Gastroesophageal sphincter (tissue), 4 donors: ENCODE measurements around the gene PLS1. TPM values are rescaled to one million over a fixed set of nuclear protein-coding genes. Genes with fewer than 3 reads are reported as not detected.

Source experiments
- ATAC-seq: fragments of 150-250 bp; one replicate; pipeline ENCODE4 v1.9.1; 2016; ENCODE audit warnings: mild to moderate bottlenecking, moderate library complexity
- H3K27ac ChIP-seq, 4 donors: fragments of 200-600 bp; sonication (generic) in 3 of 4; 1 replicate in 3 of 4; 2 replicates in 1 of 4; pipeline ENCODE4 v1.5.1; 2016 to 2019
- H3K27me3 ChIP-seq: fragments of 200-600 bp; sonication (generic); one replicate; pipeline ENCODE4 v1.5.1; 2019
- H3K36me3 ChIP-seq, 2 donors: fragments of 200-600 bp; sonication (generic); one replicate each; pipeline ENCODE4 v1.5.1; 2019; ENCODE audit warnings: control low read depth in 1 of 2
- H3K4me1 ChIP-seq, 3 donors: fragments of 200-600 bp; sonication (generic); 1 replicate in 2 of 3; 2 replicates in 1 of 3; pipeline ENCODE4 v1.5.1; 2016 to 2019; ENCODE audit warnings: control low read depth in 2 of 3
- H3K4me3 ChIP-seq, 2 donors: fragments of 200-600 bp; sonication (generic); one replicate each; pipeline ENCODE4 v1.5.1; 2019; ENCODE audit warnings: mild to moderate bottlenecking in 1 of 2, moderate library complexity in 1 of 2
- H3K9me3 ChIP-seq, 3 donors: fragments of 200-600 bp; sonication (generic); one replicate each; pipeline ENCODE4 v1.5.1; 2017 to 2019; ENCODE audit warnings: control low read depth in 2 of 3
- EP300 ChIP-seq: sonication (generic); formaldehyde crosslinking; IDR thresholded peaks from one replicate; pipeline ENCODE4 v1.6.1; 2017; ENCODE audit warnings: antibody characterized with exemption, mild to moderate bottlenecking
- POLR2A ChIP-seq, 2 donors: fragments of 450-650 bp; IDR thresholded peaks; one replicate each; pipeline ENCODE4 v1.6.1; 2017; ENCODE audit warnings: antibody characterized with exemption in 2 of 2, mild to moderate bottlenecking in 2 of 2, moderate library complexity in 1 of 2
- POLR2AphosphoS5 ChIP-seq: sonication (generic); formaldehyde crosslinking; IDR thresholded peaks from one replicate; pipeline ENCODE4 v1.6.1; 2017; ENCODE audit warnings: antibody characterized with exemption
- WGBS, 2 donors: methylation state at CpG; one replicate each; pipeline ENCODE4 v1.1.5; 2018; ENCODE audit warnings: low coverage in 1 of 2; 5-methylcytosine and 5-hydroxymethylcytosine counted together
- total RNA-seq, 4 donors: library from RNA; depleted of rRNA; stranded (reverse); fragments of >200 nt; gene quantifications; one replicate each; pipeline ENCODE4 v1.1.0, GENCODE V29; 2016
- TF ChIP-seq, protein P1 (sequence below), 4 experiments: fragments of 200-600 bp in 2 of 4; fragments of 450-650 bp in 2 of 4; sonication (generic) in 1 of 4; IDR thresholded peaks; one replicate each; pipeline ENCODE4 v1.5.1; 2017 to 2019; ENCODE audit warnings: antibody characterized with exemption in 4 of 4, mild to moderate bottlenecking in 2 of 4, moderate library complexity in 2 of 4

The PLS1 gene
- total RNA-seq, 4 donors from 2014 or later = 1.2 to 9.0 (median 4.3) TPM

DNA sequence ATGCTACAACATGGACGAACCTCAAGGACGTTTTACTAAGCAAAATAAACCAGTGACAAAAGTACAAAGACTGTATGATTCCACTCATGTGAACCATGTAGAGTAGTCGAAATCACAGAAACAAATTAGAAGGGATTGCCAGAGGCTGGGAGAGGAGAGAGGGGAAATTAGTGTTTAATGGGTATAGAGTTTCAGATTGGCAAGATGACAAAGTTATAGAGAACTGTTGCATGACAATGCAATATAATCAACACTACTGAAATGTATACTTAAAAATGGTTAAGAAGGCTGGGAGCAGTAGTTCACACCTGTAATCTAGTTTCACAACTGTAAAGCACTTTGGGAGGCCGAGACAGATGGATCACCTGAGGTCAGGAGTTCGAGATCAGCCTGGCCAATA lies 36.9 kb downstream of the PLS1 start:
- no peak overlapping the region for H3K4me3 ChIP-seq
- H3K4me1 ChIP-seq = no peaks in the 10 kb centered on the region
- H3K27ac ChIP-seq = no peak overlapping the region
- no peak for ATAC-seq
- no peaks in the 10 kb centered on the region for H3K27me3 ChIP-seq
- H3K36me3 ChIP-seq = no peaks in the 10 kb centered on the region
- H3K9me3 ChIP-seq = no peaks in the 10 kb centered on the region
- 65 to 77% methylated on average over 5 of the region's 5 CpGs for WGBS, 2 donors
- no peak for TF ChIP-seq POLR2AphosphoS5
- TF ChIP-seq, protein P1, sequence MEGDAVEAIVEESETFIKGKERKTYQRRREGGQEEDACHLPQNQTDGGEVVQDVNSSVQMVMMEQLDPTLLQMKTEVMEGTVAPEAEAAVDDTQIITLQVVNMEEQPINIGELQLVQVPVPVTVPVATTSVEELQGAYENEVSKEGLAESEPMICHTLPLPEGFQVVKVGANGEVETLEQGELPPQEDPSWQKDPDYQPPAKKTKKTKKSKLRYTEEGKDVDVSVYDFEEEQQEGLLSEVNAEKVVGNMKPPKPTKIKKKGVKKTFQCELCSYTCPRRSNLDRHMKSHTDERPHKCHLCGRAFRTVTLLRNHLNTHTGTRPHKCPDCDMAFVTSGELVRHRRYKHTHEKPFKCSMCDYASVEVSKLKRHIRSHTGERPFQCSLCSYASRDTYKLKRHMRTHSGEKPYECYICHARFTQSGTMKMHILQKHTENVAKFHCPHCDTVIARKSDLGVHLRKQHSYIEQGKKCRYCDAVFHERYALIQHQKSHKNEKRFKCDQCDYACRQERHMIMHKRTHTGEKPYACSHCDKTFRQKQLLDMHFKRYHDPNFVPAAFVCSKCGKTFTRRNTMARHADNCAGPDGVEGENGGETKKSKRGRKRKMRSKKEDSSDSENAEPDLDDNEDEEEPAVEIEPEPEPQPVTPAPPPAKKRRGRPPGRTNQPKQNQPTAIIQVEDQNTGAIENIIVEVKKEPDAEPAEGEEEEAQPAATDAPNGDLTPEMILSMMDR (IDR thresholded peaks at IDR 0.05) = no peak
- no peak for TF ChIP-seq POLR2A (IDR thresholded peaks at IDR 0.05)
- TF ChIP-seq EP300 = no peak

DNA sequence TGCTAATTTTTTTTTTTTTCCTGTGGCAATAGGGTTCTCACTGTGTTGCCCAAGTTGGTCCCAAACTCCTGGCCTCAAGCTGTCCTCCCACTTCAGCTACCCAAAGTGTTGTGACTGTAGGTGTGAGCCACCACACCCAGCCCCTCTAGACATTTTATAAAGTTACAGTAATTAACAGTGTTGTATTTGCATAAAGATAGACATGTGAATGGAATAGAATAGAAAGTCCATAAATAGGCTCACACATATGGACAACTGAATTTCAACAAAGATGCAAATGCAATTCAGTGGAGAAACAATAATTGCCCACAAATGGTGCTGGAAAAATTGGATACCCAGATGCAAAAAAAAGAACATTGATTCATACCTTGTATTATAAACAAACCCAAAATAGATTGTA lies 39.9 kb downstream of the PLS1 start:
- H3K27me3 ChIP-seq = no peaks in the 10 kb centered on the region
- no peak overlapping the region for H3K27ac ChIP-seq
- no peaks in the 10 kb centered on the region for H3K36me3 ChIP-seq
- no peaks in the 10 kb centered on the region for H3K4me1 ChIP-seq
- H3K4me3 ChIP-seq = no peak overlapping the region
- no peaks in the 10 kb centered on the region for H3K9me3 ChIP-seq
- ATAC-seq = no peak
- no peak for TF ChIP-seq POLR2A (IDR thresholded peaks at IDR 0.05)
- no peak for TF ChIP-seq POLR2AphosphoS5
- no peak for TF ChIP-seq EP300
- TF ChIP-seq, protein P1 (IDR thresholded peaks at IDR 0.05) = no peak

DNA sequence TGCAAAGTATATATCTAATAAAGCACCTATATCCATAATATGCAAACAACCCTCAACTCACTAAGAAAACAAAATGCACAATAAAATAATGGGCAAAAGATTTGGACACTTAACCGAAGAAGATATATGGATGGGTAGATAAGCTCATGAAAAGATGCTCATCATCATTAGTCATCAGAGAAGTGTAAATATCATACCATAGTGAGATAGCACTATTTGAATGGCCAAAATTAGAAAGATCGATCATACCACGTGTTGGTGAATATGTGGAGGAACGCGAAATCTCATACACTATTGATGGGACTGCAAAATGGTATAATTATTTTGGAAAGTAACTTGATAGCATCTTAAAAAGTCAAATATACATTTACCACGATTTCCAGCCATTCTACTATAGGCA lies 40.5 kb downstream of the PLS1 start:
- Histone ChIP-seq H3K36me3 (no peaks in the 10 kb centered on the region), H3K9me3 (no peaks in the 10 kb centered on the region), H3K4me1 (no peaks in the 10 kb centered on the region), H3K27me3 (no peaks in the 10 kb centered on the region), H3K4me3 (no peak overlapping the region), H3K27ac (no peak overlapping the region)
- TF ChIP-seq POLR2AphosphoS5 (no peak), EP300 (no peak), POLR2A (IDR thresholded peaks at IDR 0.05) (no peak)
- TF ChIP-seq, protein P1 (IDR thresholded peaks at IDR 0.05) = no peak
- WGBS, 2 donors = 81 to 85% methylated on average over 6 of the region's 6 CpGs
- ATAC-seq = no peak

DNA sequence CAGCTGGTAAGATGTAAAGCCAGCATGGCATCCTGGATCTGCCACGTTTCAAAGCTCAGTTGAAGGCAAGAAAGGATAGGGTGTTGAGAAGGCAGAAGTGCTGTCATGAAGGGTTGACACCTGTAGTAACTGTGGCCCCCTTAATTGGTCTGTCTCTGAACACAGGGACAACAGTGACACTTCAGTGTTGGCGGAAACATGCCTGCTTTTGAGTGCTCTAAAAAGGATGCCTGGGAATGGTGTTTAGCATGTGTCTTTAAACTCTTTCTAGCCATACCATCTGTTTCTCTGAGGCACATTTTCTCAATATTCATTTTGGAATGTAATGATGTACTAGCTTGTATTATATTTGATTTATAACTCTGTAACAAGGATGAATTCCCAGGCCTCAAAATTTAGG lies 42.1 kb downstream of the PLS1 start:
- H3K36me3 ChIP-seq = no peaks in the 10 kb centered on the region
- no peaks in the 10 kb centered on the region for H3K9me3 ChIP-seq
- H3K27me3 ChIP-seq = no peaks in the 10 kb centered on the region
- no peak overlapping the region for H3K4me3 ChIP-seq
- H3K4me1 ChIP-seq = no peaks in the 10 kb centered on the region
- no peak overlapping the region for H3K27ac ChIP-seq
- 56 to 63% methylated on average over 2 of the region's 2 CpGs for WGBS, 2 donors
- ATAC-seq = no peak
- TF ChIP-seq POLR2A (IDR thresholded peaks at IDR 0.05) = no peak
- no peak for TF ChIP-seq POLR2AphosphoS5

DNA sequence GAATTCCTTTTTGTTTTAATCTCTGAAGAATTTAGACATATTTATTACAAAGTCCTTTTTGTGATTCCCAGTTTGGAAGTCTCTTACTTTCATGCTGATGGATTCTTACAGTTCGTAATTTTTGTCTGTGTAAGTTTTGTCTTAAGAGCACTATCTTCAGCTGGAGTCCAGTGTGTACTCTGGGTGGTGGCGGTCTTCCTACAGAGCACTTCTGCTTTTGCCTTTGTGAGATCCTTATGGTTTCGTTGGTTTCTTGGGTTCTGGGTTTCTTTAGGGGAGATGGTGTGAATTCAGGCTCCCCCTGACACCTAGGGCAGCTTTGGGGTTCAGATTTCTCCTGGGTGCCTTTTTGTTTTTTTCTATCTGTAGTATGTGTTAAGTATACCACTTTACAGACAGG lies 45.3 kb downstream of the PLS1 start:
- no peak overlapping the region for H3K27ac ChIP-seq
- no peaks in the 10 kb centered on the region for H3K27me3 ChIP-seq
- H3K4me3 ChIP-seq = no peak overlapping the region
- 73 to 90% methylated on average over 2 to 3 of the region's 3 CpGs for WGBS, 2 donors
- no peaks in the 10 kb centered on the region for H3K9me3 ChIP-seq
- no peak for ATAC-seq
- TF ChIP-seq POLR2A (IDR thresholded peaks at IDR 0.05) (no peak), POLR2AphosphoS5 (no peak), EP300 (no peak)
- TF ChIP-seq, protein P1 (IDR thresholded peaks at IDR 0.05) = no peak
- H3K36me3 ChIP-seq = no peaks in the 10 kb centered on the region
- H3K4me1 ChIP-seq = no peaks in the 10 kb centered on the region

DNA sequence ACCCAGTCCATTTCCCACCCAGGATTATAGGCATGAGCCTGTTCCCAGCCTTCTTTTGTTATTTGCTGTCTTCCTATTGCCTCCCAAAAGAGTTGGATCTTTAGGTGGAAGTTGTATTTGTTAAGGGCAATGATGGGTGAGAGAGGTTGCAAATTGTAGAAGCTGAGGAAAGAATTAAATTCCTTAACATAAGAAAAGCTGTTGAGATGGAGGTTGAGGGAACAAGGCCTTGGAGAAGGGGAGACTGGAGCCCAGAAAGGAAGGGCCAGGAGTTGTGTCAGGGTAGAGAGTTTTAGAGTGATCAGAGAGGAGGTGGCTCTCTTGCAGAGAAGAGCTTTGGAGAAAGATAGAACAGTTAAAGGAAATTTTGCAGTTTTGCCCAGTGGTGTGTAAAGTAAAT lies 46.8 kb downstream of the PLS1 start:
- Histone ChIP-seq H3K27ac (no peak overlapping the region), H3K27me3 (no peaks in the 10 kb centered on the region), H3K9me3 (no peaks in the 10 kb centered on the region), H3K36me3 (no peaks in the 10 kb centered on the region), H3K4me1 (no peaks in the 10 kb centered on the region), H3K4me3 (no peak overlapping the region)
- TF ChIP-seq POLR2A (IDR thresholded peaks at IDR 0.05) (no peak), POLR2AphosphoS5 (no peak), EP300 (no peak)
- TF ChIP-seq, protein P1 (IDR thresholded peaks at IDR 0.05) = no peak
- no peak for ATAC-seq
